NCI-H2107 treated with DMSO at 0.1 percent for 48 hours (cell line): Measurements from ENCODE around the gene NEFH.
"Not testable (repeated sequence)": the region's sequence is repeated elsewhere in the genome, so short reads cannot be mapped to it uniquely, and the experiment has no call there.

Experiments
- DNase-seq: peaks from one replicate; lab custom pipeline; 2025; ENCODE audit not compliant: unreplicated experiment; lab: John Stamatoyannopoulos, UW

NEFH gene

GRCh38 chr22:29479417-29480261 is at the start of gene NEFH:
Gene NEFH, plus strand, starts transcription at chr22:29480218. Its CDS starts 45 bp downstream, at chr22:29480263.
- no peak for DNase-seq

GRCh38 chr22:29431986-29432385 is 48.0 kb upstream of the NEFH start:
- no peak for DNase-seq

- no peak for DNase-seq
These were observed 46.2 kb upstream of the NEFH start for GRCh38 chr22:29433856-29434255.

- no peak for DNase-seq
These were observed 45.7 kb upstream of the NEFH start for GRCh38 chr22:29434288-29434687.

- no peak for DNase-seq
These were observed 44.5 kb upstream of the NEFH start for GRCh38 chr22:29435236-29436136.

- not testable (repeated sequence) for DNase-seq
These were observed 41.7 kb upstream of the NEFH start, which contains the start of gene RFPL1 for GRCh38 chr22:29438283-29438682. Gene RFPL1, plus strand, starts transcription at chr22:29438583.

GRCh38 chr22:29442976-29443375 is 37.0 kb upstream of the NEFH start:
- DNase-seq, result no peak

GRCh38 chr22:29443452-29443851 is 36.6 kb upstream of the NEFH start:
- no peak for DNase-seq

- no peak for DNase-seq
These were observed 35.9 kb upstream of the NEFH start for GRCh38 chr22:29443861-29444792.

- no peak for DNase-seq
These were observed 34.5 kb upstream of the NEFH start for GRCh38 chr22:29445508-29445907.

GRCh38 chr22:29447906-29448305 is 32.1 kb upstream of the NEFH start:
- DNase-seq, result no peak

GRCh38 chr22:29449296-29449875 is 30.6 kb upstream of the NEFH start:
- no peak for DNase-seq

- DNase-seq, result no peak
These were observed 29.8 kb upstream of the NEFH start for GRCh38 chr22:29450222-29450621.

- DNase-seq, result no peak
These were observed 28.2 kb upstream of the NEFH start for GRCh38 chr22:29451863-29452262.

- DNase-seq, result no peak
These were observed 25.7 kb upstream of the NEFH start for GRCh38 chr22:29454276-29454675.

GRCh38 chr22:29456211-29456671 is 23.8 kb upstream of the NEFH start:
- no peak for DNase-seq

- DNase-seq, result no peak
These were observed 22.3 kb upstream of the NEFH start for GRCh38 chr22:29457730-29458129.

- DNase-seq, result no peak
These were observed 21.5 kb upstream of the NEFH start for GRCh38 chr22:29458551-29458950.

- no peak for DNase-seq
These were observed 20.2 kb upstream of the NEFH start for GRCh38 chr22:29459773-29460172.

GRCh38 chr22:29461263-29461662 is 18.8 kb upstream of the NEFH start:
- no peak for DNase-seq
